Measurements from ENCODE around the gene TMEM63B. TPM values are rescaled to one million over a fixed set of nuclear protein-coding genes. Genes with fewer than 3 reads are reported as not detected.

TMEM63B gene
- total and polyA plus RNA-seq, 9 of the 15 experiments (the other 6 are each of a cell fraction or from before 2014, with no cell fraction given) = 0.14 to 39.4 (median 14.4) TPM

GRCh38 chr6:44179072-44179536 lies 51.8 kb downstream of the TMEM63B start:
- Histone ChIP-seq H3K4me3 (no peak overlapping the region), H3K27ac (ENCODE audit: extremely low read depth, low read depth, low read length) (no peak overlapping the region), H3K27me3 (ENCODE audit: control insufficient read depth in 2 of 2, insufficient read depth in 2 of 2, low read length in 2 of 2) (peaks cover 2 to 21% of the 10 kb centered on the region in 2 experiments; a peak in 2 of 5 replicates), H3K9me3 (replicated peaks; ENCODE audit: control insufficient read depth, insufficient read depth, low read depth, low read length) (no peaks in the 10 kb centered on the region), H4K20me1 (replicated peaks; ENCODE audit: control insufficient read depth, insufficient read depth, low read length) (no peaks in the 10 kb centered on the region), H3K9ac (ENCODE audit: insufficient read depth in 1 of 2, low read depth in 2 of 2, low read length in 2 of 2) (no peak overlapping the region), H3K9me1 (ENCODE audit: control insufficient read depth, insufficient read depth, low read length) (no peaks in the 10 kb centered on the region), H2AFZ (ENCODE audit: low read depth, low read length) (no peak overlapping the region), H3K79me2 (ENCODE audit: control insufficient read depth, insufficient read depth, low read length) (no peaks in the 10 kb centered on the region), H3K4me2 (ENCODE audit: insufficient read depth, low read length) (no peak overlapping the region), H3K4me1 (replicated peaks in 1 of 2; ENCODE audit: control insufficient read depth in 2 of 2, insufficient read depth in 2 of 2, low read length in 2 of 2) (peaks cover 0 to 13% of the 10 kb centered on the region in 2 experiments; a peak in 2 of 5 replicates), H3K36me3 (ENCODE audit: control insufficient read depth, insufficient read depth, low read length) (no peaks in the 10 kb centered on the region)
- no peak for ATAC-seq
- ChIA-PET CTCF (ENCODE audit: low intra/inter-chr PET ratio) (no interaction called here), POLR2A (interaction anchor here (0.6 to 3.0 kb wide), 3 partner anchors 68 to 723 kb away, joined by 3 to 17 read pairs (median 3); partner anchors contain the start of gene HSP90AB1)
- intact Hi-C loops (cut with micrococcal nuclease) (no loop called here), in situ Hi-C loops (cut with MboI) (no loop called here)
- WGBS (ENCODE audit: insufficient coverage, low coverage, missing lambda C conversion rate) = 2% methylated on average over 4 of the region's 4 CpGs
- FAIRE-seq = no peak
- DNase-seq (ENCODE audit: extremely low read depth in 1 of 4, low spot score in 3 of 4) = no peak
- BruUV-seq (replicated peaks) = no TSS peak
- TF ChIP-seq TAF7 (tag; IDR thresholded peaks at IDR 0.05) = no peak
- no peak for TF ChIP-seq CHCHD3 (CRISPR knock-in tag; IDR thresholded peaks at IDR 0.05)
- TF ChIP-seq NCOA4 (IDR thresholded peaks at IDR 0.05; ENCODE audit: partially characterized antibody) = no peak
- TF ChIP-seq GTF3C2 (IDR thresholded peaks at IDR 0.05; ENCODE audit: borderline replicate concordance, extremely low read depth, insufficient read length) = no peak
- no peak for TF ChIP-seq KLF1 (tag; IDR thresholded peaks at IDR 0.05)
- no peak for TF ChIP-seq CREB1 (IDR thresholded peaks at IDR 0.05)
- TF ChIP-seq CREB1 (CRISPR knock-in tag; IDR thresholded peaks at IDR 0.05) = no peak
- no peak for TF ChIP-seq NFIX (CRISPR knock-in tag; IDR thresholded peaks at IDR 0.05; ENCODE audit: low read depth)
- TF ChIP-seq SMARCA5 (IDR thresholded peaks at IDR 0.05) = 0 out of 2 replicates have a peak, but pooled peaks have one; percentile 34
- TF ChIP-seq CHAMP1 (IDR thresholded peaks at IDR 0.05) = no peak
- no peak for TF ChIP-seq ZNF584 (CRISPR knock-in tag; IDR thresholded peaks at IDR 0.05; ENCODE audit: low read depth)
- TF ChIP-seq RBM15 (IDR thresholded peaks at IDR 0.05; ENCODE audit: insufficient read depth, low read length) = no peak
- TF ChIP-seq USF2 (CRISPR knock-in tag; IDR thresholded peaks at IDR 0.05) = no peak
- TF ChIP-seq ZNF121 (CRISPR knock-in tag; conservative IDR thresholded peaks at IDR 0.05) = peak; percentile 98
- peak; percentile 36; the same call in 1 of the 2 replicates for TF ChIP-seq JUN (IDR thresholded peaks at IDR 0.05; ENCODE audit: borderline replicate concordance, low read depth, low read length)
- TF ChIP-seq JUN (CRISPR knock-in tag; IDR thresholded peaks at IDR 0.05; ENCODE audit: borderline replicate concordance) = no peak
- TF ChIP-seq NUFIP1 (IDR thresholded peaks at IDR 0.05; ENCODE audit: partially characterized antibody) = no peak
- TF ChIP-seq ZNF3 (CRISPR knock-in tag; IDR thresholded peaks at IDR 0.05) = no peak
- 0 out of 2 replicates have a peak, but pooled peaks have one; percentile 20 for TF ChIP-seq ARID1B (IDR thresholded peaks at IDR 0.05)
